GM23338 (cell line): ENCODE data around the gene ARHGEF2. TPM values are rescaled to one million over a fixed set of nuclear protein-coding genes. Genes with fewer than 3 reads are reported as not detected.

ENCODE experiments used
- ATAC-seq: fragments of 200-7000 bp; cut with Tn5 transposase; 3 replicates; pipeline ENCODE4 v1.9.1; 2020
- DNase-seq: peaks from one replicate; pipeline ENCODE4 v3.0.0-alpha.2; 2015; ENCODE audit warnings: low spot score
- H2AFZ ChIP-seq: fragments of 200-600 bp; sonication (generic); 2 replicates; pipeline ENCODE4 v1.8.0; 2016; ENCODE audit warnings: antibody characterized with exemption, mild to moderate bottlenecking, moderate library complexity
- H3F3A ChIP-seq: fragments of 200-600 bp; sonication (generic); replicated peaks from 2 replicates; pipeline ENCODE4 v1.8.0; 2017; ENCODE audit warnings: antibody characterized with exemption, mixed run types, low read depth
- H3K27ac ChIP-seq: fragments of 200-600 bp; sonication (generic); 2 replicates; pipeline ENCODE4 v1.6.1; 2016; ENCODE audit warnings: low read depth
- H3K27me3 ChIP-seq: fragments of 200-600 bp; sonication (generic); 2 replicates; pipeline ENCODE4 v1.8.0; 2016; ENCODE audit warnings: mild to moderate bottlenecking, mixed run types, moderate library complexity; ENCODE audit not compliant: insufficient read depth
- H3K36me3 ChIP-seq: fragments of 200-600 bp; sonication (generic); 2 replicates; pipeline ENCODE4 v1.8.0; 2016; ENCODE audit warnings: mild to moderate bottlenecking; ENCODE audit not compliant: insufficient read depth
- H3K4me1 ChIP-seq: fragments of 200-600 bp; sonication (generic); 2 replicates; pipeline ENCODE4 v1.8.0; 2016; ENCODE audit warnings: mild to moderate bottlenecking, moderate library complexity; ENCODE audit not compliant: insufficient read depth
- H3K4me2 ChIP-seq: fragments of 200-600 bp; sonication (generic); 2 replicates; pipeline ENCODE4 v1.7.1; 2017; ENCODE audit warnings: mixed run types
- H3K4me3 ChIP-seq: fragments of 200-600 bp; sonication (generic); 2 replicates; pipeline ENCODE4 v1.6.1; 2016; ENCODE audit warnings: mixed run types
- H3K79me2 ChIP-seq: fragments of 200-600 bp; sonication (generic); replicated peaks from 2 replicates; pipeline ENCODE4 v1.8.0; 2017; ENCODE audit warnings: mild to moderate bottlenecking; ENCODE audit not compliant: insufficient read depth
- H3K9me2 ChIP-seq: fragments of 200-600 bp; sonication (generic); 2 replicates; pipeline ENCODE4 v1.8.0; 2017; ENCODE audit not compliant: insufficient read depth
- H4K20me1 ChIP-seq: fragments of 200-600 bp; sonication (generic); replicated peaks from 2 replicates; pipeline ENCODE4 v1.8.0; 2017; ENCODE audit warnings: mild to moderate bottlenecking; ENCODE audit not compliant: insufficient read depth
- H3K27ac Mint-ChIP-seq: 2 replicates; pipeline ENCODE4 v1.8.0; 2020; ENCODE audit warnings: inconsistent platforms, mild to moderate bottlenecking, moderate library complexity, mixed read lengths
- H3K27me3 Mint-ChIP-seq: 3 replicates; pipeline ENCODE4 v1.8.0; 2022; ENCODE audit warnings: low read depth, mild to moderate bottlenecking, moderate library complexity, mixed read lengths, inconsistent platforms; ENCODE audit not compliant: insufficient read depth, poor library complexity
- H3K36me3 Mint-ChIP-seq: 3 replicates; pipeline ENCODE4 v1.8.0; 2021; ENCODE audit warnings: low read depth, mild to moderate bottlenecking, inconsistent platforms, moderate library complexity, mixed read lengths
- H3K4me1 Mint-ChIP-seq: 3 replicates; pipeline ENCODE4 v1.8.0; 2020; ENCODE audit warnings: mild to moderate bottlenecking, inconsistent platforms, mixed read lengths
- H3K4me3 Mint-ChIP-seq: 3 replicates; pipeline ENCODE4 v1.8.0; 2021; ENCODE audit warnings: moderate library complexity, mild to moderate bottlenecking, inconsistent platforms, mixed read lengths
- H3K9me3 Mint-ChIP-seq: 3 replicates; pipeline ENCODE4 v1.8.0; 2020; ENCODE audit warnings: moderate library complexity, mild to moderate bottlenecking, inconsistent platforms, mixed read lengths
- CREB1 ChIP-seq: fragments of 250-450 bp; sonication (Bioruptor Pico); IDR thresholded peaks from 2 replicates; pipeline ENCODE4 v1.5.0; 2020; ENCODE audit warnings: low read depth, mild to moderate bottlenecking, moderate library complexity
- CTCF ChIP-seq, 2 experiments: fragments of 200-600 bp in 1 of 2; sonication (generic) in 1 of 2; conservative IDR thresholded peaks; 2 replicates each; pipeline versions ENCODE4 v1.5.1 to v1.6.1; 2016 to 2017; ENCODE audit warnings: antibody characterized with exemption in 2 of 2, low read depth in 2 of 2, mild to moderate bottlenecking in 2 of 2, moderate library complexity in 1 of 2
- ETS1 ChIP-seq: IDR thresholded peaks from 2 replicates; pipeline ENCODE4 v1.6.1; 2016; ENCODE audit warnings: antibody characterized with exemption
- EZH2 ChIP-seq: fragments of 200-600 bp; sonication (generic); IDR thresholded peaks from one replicate; pipeline ENCODE4 v1.8.0; 2017; ENCODE audit warnings: antibody characterized with exemption, mild to moderate bottlenecking, low read depth; ENCODE audit not compliant: unreplicated experiment
- JUNB ChIP-seq: IDR thresholded peaks from one replicate; pipeline ENCODE4 v1.6.1; 2016; ENCODE audit warnings: antibody characterized with exemption; ENCODE audit not compliant: unreplicated experiment
- NANOG ChIP-seq: IDR thresholded peaks from 2 replicates; pipeline ENCODE4 v1.6.1; 2016; ENCODE audit warnings: antibody characterized with exemption, borderline replicate concordance
- REST ChIP-seq: IDR thresholded peaks from one replicate; pipeline ENCODE4 v1.6.1; 2018; ENCODE audit warnings: antibody characterized with exemption; ENCODE audit not compliant: unreplicated experiment
- STAT1 ChIP-seq: IDR thresholded peaks from one replicate; pipeline ENCODE4 v1.6.1; 2016; ENCODE audit warnings: antibody characterized with exemption; ENCODE audit not compliant: unreplicated experiment
- ZNF114 ChIP-seq: fragments of 250-450 bp; sonication (Bioruptor Pico); IDR thresholded peaks from 2 replicates; pipeline ENCODE4 v1.5.0; 2020; ENCODE audit warnings: mild to moderate bottlenecking, moderate library complexity
- ZNF331 ChIP-seq: fragments of 250-450 bp; sonication (Bioruptor Pico); IDR thresholded peaks from 2 replicates; pipeline ENCODE4 v1.5.0; 2020; ENCODE audit warnings: low read depth, mild to moderate bottlenecking, moderate library complexity
- polyA plus RNA-seq: library from polyadenylated mRNA; unstranded; fragments of >200 nt; fragmentation: Nextera tagmentation; extraction: Ambion mirVana; gene quantifications from 2 replicates; pipeline ENCODE4 v1.2.1, GENCODE V29; 2016
- total RNA-seq: library from RNA; depleted of rRNA; stranded (reverse); fragments of >200 nt; shearing (Covaris generic); gene quantifications from 2 replicates; pipeline ENCODE4 v1.2.3, GENCODE V29; 2014

The ARHGEF2 gene
- total and polyA plus RNA-seq, 2 experiments from 2014 or later, result 23.0 to 87.6 TPM

GRCh38 chr1:155942578-155943141, 35.7 kb downstream of the ARHGEF2 start (continued):
- TF ChIP-seq JUNB, result no peak
- TF ChIP-seq ZNF331 (CRISPR knock-in tag), result no peak
- TF ChIP-seq STAT1, result no peak
- TF ChIP-seq CREB1 (CRISPR knock-in tag), result no peak
- no peak for TF ChIP-seq CTCF (conservative IDR thresholded peaks at IDR 0.05; ENCODE audit: low read depth in 2 of 2)
- TF ChIP-seq NANOG, result no peak
- no peak for TF ChIP-seq ZNF114 (CRISPR knock-in tag)
- no peak for TF ChIP-seq EZH2
- no peak for TF ChIP-seq ETS1

- Mint-ChIP-seq H3K9me3 (no peaks in the 10 kb centered on the region; the same call in 2 of the 3 replicates), H3K27ac (no peak overlapping the region), H3K36me3 (peaks cover 10% of the 10 kb centered on the region), H3K4me1 (peaks cover 53% of the 10 kb centered on the region), H3K4me3 (no peak overlapping the region; the same call in 2 of the 3 replicates), H3K27me3 (peaks cover 29% of the 10 kb centered on the region)
- H3K79me2 ChIP-seq, result no peaks in the 10 kb centered on the region
- H3K4me3 ChIP-seq, result no peak overlapping the region
- ATAC-seq (no peak), DNase-seq (no peak)
- H4K20me1 ChIP-seq, result peaks cover 5% of the 10 kb centered on the region; the same call in 1 of the 2 replicates
- H3K36me3 ChIP-seq, result peaks cover 5% of the 10 kb centered on the region; the same call in 1 of the 2 replicates
- H3K27ac ChIP-seq, result no peak overlapping the region
- H2AFZ ChIP-seq, result no peak overlapping the region
- no peaks in the 10 kb centered on the region for H3K9me2 ChIP-seq
- H3F3A ChIP-seq, result 0 out of 2 replicates have a peak, but pooled peaks cover 3% of the 10 kb centered on the region
- no peaks in the 10 kb centered on the region for H3K27me3 ChIP-seq
- no peak overlapping the region for H3K4me2 ChIP-seq
- H3K4me1 ChIP-seq, result peaks cover 16% of the 10 kb centered on the region
- TF ChIP-seq ETS1 (no peak), JUNB (no peak), CTCF (conservative IDR thresholded peaks at IDR 0.05; ENCODE audit: low read depth in 2 of 2) (no peak), STAT1 (no peak), REST (no peak), CREB1 (CRISPR knock-in tag) (no peak)
Measured at GRCh38 chr1:155941845-155942531, 36.4 kb downstream of the ARHGEF2 start.
